Mesenchymal stem cell (in vitro differentiated cells and primary cell): ENCODE data around the gene PKNOX1.

Experiments used
- DNase-seq: peaks from one replicate; pipeline ENCODE4 v3.0.0-alpha.2; 2013
- H2AFZ ChIP-seq: one replicate; pipeline ENCODE4 v1.6.1; 2013; ENCODE audit warnings: low read depth, mild to moderate bottlenecking, control low read depth, inconsistent platforms, low read length, moderate library complexity
- H2AK5ac ChIP-seq: 2 replicates; pipeline ENCODE4 v1.6.1; 2013; ENCODE audit warnings: low read length, moderate library complexity, mild to moderate bottlenecking, inconsistent platforms; ENCODE audit not compliant: severe bottlenecking
- H2BK120ac ChIP-seq: one replicate; pipeline ENCODE4 v1.6.1; 2013; ENCODE audit warnings: low read depth, mild to moderate bottlenecking, inconsistent platforms, low read length, moderate library complexity
- H2BK12ac ChIP-seq, 2 experiments: one replicate each; pipeline ENCODE4 v1.6.1; 2013; ENCODE audit warnings: inconsistent platforms in 2 of 2, low read length in 2 of 2, mild to moderate bottlenecking in 2 of 2, moderate library complexity in 2 of 2, control low read depth in 1 of 2
- H2BK15ac ChIP-seq: one replicate; pipeline ENCODE4 v1.6.1; 2013; ENCODE audit warnings: mild to moderate bottlenecking, low read depth, inconsistent platforms; ENCODE audit not compliant: poor library complexity, severe bottlenecking
- H2BK5ac ChIP-seq: 2 replicates; pipeline ENCODE4 v1.6.1; 2013; ENCODE audit warnings: low read depth, mild to moderate bottlenecking, low read length, control low read depth, inconsistent platforms; ENCODE audit not compliant: poor library complexity, severe bottlenecking
- H3K14ac ChIP-seq, 2 experiments: one replicate each; pipeline ENCODE4 v1.6.1; 2013; ENCODE audit warnings: inconsistent platforms in 2 of 2, low read length in 2 of 2, control low read depth in 1 of 2, mild to moderate bottlenecking in 1 of 2, moderate library complexity in 1 of 2
- H3K18ac ChIP-seq, 2 experiments: one replicate each; pipeline ENCODE4 v1.6.1; 2013; ENCODE audit warnings: inconsistent platforms in 2 of 2, low read length in 2 of 2, control low read depth in 1 of 2, low read depth in 1 of 2, mild to moderate bottlenecking in 1 of 2
- H3K23ac ChIP-seq, 2 experiments: one replicate each; pipeline ENCODE4 v1.6.1; 2013; ENCODE audit warnings: inconsistent platforms in 2 of 2, low read length in 2 of 2, mild to moderate bottlenecking in 2 of 2, moderate library complexity in 2 of 2, control low read depth in 1 of 2
- H3K27ac ChIP-seq: 2 replicates; pipeline ENCODE4 v1.5.1; 2013; ENCODE audit warnings: mild to moderate bottlenecking, moderate library complexity, low read length, control low read depth, inconsistent platforms; ENCODE audit not compliant: poor library complexity, severe bottlenecking
- H3K27me3 ChIP-seq, 2 experiments: 2 replicates each; pipeline versions ENCODE4 v1.6.1 to v1.7.0; 2013; ENCODE audit warnings: low read length in 2 of 2, mild to moderate bottlenecking in 2 of 2, moderate library complexity in 2 of 2, control low read depth in 1 of 2, inconsistent platforms in 1 of 2; ENCODE audit not compliant: control insufficient read depth in 1 of 2, insufficient read depth in 1 of 2
- H3K36me3 ChIP-seq, 2 experiments: 2 replicates each; pipeline versions ENCODE4 v1.6.1 to v1.7.0; 2013; ENCODE audit warnings: low read length in 2 of 2, control low read depth in 1 of 2, inconsistent platforms in 1 of 2, low read depth in 1 of 2, mild to moderate bottlenecking in 1 of 2; ENCODE audit not compliant: insufficient read depth in 2 of 2, control insufficient read depth in 1 of 2
- H3K4ac ChIP-seq, 2 experiments: one replicate each; pipeline ENCODE4 v1.6.1; 2013; ENCODE audit warnings: inconsistent platforms in 2 of 2, low read length in 2 of 2, mild to moderate bottlenecking in 2 of 2, moderate library complexity in 2 of 2, control low read depth in 1 of 2, low read depth in 1 of 2
- H3K4me1 ChIP-seq: 2 replicates; pipeline ENCODE4 v1.6.1; 2013; ENCODE audit warnings: low read depth, low read length, control low read depth; ENCODE audit not compliant: control insufficient read depth, insufficient read depth
- H3K4me2 ChIP-seq: 2 replicates; pipeline ENCODE4 v1.6.1; 2013; ENCODE audit warnings: low read length, mild to moderate bottlenecking, inconsistent platforms; ENCODE audit not compliant: poor library complexity, severe bottlenecking
- H3K4me3 ChIP-seq, 2 experiments: 2 replicates each; pipeline versions ENCODE4 v1.5.1 to v1.7.0; 2013; ENCODE audit warnings: low read length in 2 of 2, mild to moderate bottlenecking in 2 of 2, control low read depth in 1 of 2, low read depth in 1 of 2; ENCODE audit not compliant: insufficient read depth in 1 of 2
- H3K79me1 ChIP-seq: replicated peaks from 2 replicates; pipeline ENCODE4 v1.6.1; 2013; ENCODE audit warnings: mild to moderate bottlenecking, control low read depth, low read length, inconsistent platforms; ENCODE audit not compliant: poor library complexity, severe bottlenecking
- H3K9ac ChIP-seq: 2 replicates; pipeline ENCODE4 v1.7.0; 2013; ENCODE audit warnings: mild to moderate bottlenecking, low read length, moderate library complexity
- H3K9me3 ChIP-seq: 2 replicates; pipeline ENCODE4 v1.7.0; 2013; ENCODE audit warnings: mild to moderate bottlenecking, low read length; ENCODE audit not compliant: control insufficient read depth
- H4K8ac ChIP-seq: one replicate; pipeline ENCODE4 v1.6.1; 2013; ENCODE audit warnings: inconsistent platforms, mild to moderate bottlenecking, low read length, moderate library complexity
- H4K91ac ChIP-seq: one replicate; pipeline ENCODE4 v1.6.1; 2013; ENCODE audit warnings: mild to moderate bottlenecking, low read length, inconsistent platforms
- WGBS: methylation state at CpG from one replicate; pipeline ENCODE4 v1.1.7; 2013; ENCODE audit warnings: mixed read lengths; 5-methylcytosine and 5-hydroxymethylcytosine counted together

Gene PKNOX1

DNA sequence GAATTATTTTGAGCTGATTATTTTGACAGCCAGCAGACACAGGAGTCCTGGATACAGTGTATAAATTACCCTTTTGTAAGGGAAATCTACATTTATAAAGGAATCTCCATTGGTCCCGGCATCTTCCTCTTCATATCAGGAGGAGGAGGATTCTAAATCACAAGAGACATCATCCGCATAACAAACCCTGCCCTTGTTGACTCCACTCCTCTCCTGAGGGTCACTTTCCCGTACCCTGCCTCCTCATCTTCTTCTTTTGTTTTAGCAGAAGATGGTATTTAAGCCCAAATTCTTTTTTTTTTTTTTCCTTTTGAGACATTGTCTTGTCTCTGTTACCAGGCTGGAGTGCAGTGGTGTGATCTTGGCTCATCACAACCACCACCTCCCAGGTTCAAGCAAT is 14.6 kb upstream of the PKNOX1 start:
- Histone ChIP-seq H3K79me1 (no peaks in the 10 kb centered on the region), H2BK12ac (no peak overlapping the region), H2AFZ (no peak overlapping the region), H3K23ac (no peak overlapping the region), H3K14ac (no peak overlapping the region), H3K36me3 (no peaks in the 10 kb centered on the region), H4K91ac (no peak overlapping the region), H3K4me2 (no peak overlapping the region), H3K18ac (no peak overlapping the region), H3K4ac (no peak overlapping the region), H2BK15ac (no peak overlapping the region), H3K9me3 (no peaks in the 10 kb centered on the region), H3K27ac (no peak overlapping the region), H3K27me3 (no peaks in the 10 kb centered on the region), H2BK5ac (no peak overlapping the region), H2AK5ac (no peak overlapping the region), H4K8ac (no peak overlapping the region), H3K4me1 (no peaks in the 10 kb centered on the region), H2BK120ac (no peak overlapping the region), H3K9ac (no peak overlapping the region), H3K4me3 (no peak overlapping the region)
- WGBS = 100% methylated on average over 2 of the region's 3 CpGs
- DNase-seq = no peak

DNA sequence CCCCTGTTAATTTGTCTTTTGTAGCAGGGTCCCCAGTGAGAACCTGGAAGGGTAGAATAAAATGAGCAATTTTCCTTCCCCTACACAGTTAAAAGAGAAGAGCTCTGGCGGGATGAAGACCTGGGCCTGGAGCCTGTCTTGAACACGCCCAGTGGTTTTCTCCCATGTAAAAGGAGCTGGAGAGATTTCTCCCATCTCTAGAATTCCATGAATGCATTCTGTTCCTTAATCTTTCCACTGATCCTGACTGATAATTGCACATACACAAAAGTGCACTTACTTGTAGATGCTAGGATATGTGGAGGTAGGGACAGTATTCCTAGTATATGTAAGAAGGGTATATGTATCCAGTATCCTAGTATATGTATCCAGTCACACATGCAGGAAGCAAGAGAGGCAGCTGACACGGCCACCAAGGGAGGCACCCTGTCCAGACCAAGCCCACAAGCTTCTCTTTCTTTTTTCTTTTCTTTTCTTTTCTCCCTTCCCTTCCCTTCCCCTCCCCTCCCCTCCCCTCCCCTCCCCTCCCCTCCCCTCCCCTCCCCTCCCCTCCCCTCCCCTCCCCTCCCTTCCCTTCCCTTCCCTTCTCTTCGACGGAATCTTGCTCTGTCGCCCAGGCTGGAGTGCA is 11.9 kb upstream of the PKNOX1 start:
- H2AFZ ChIP-seq = no peak overlapping the region
- H3K4ac ChIP-seq = no peak overlapping the region
- H3K4me2 ChIP-seq = no peak overlapping the region
- no peak overlapping the region for H4K91ac ChIP-seq
- no peak overlapping the region for H2BK120ac ChIP-seq
- 83% methylated on average over 5 of the region's 6 CpGs for WGBS
- H2AK5ac ChIP-seq = no peak overlapping the region
- no peak overlapping the region for H4K8ac ChIP-seq
- H2BK5ac ChIP-seq = no peak overlapping the region
- no peak overlapping the region for H3K27ac ChIP-seq
- no peak overlapping the region for H3K23ac ChIP-seq
- no peaks in the 10 kb centered on the region for H3K4me1 ChIP-seq
- no peak overlapping the region for H3K18ac ChIP-seq
- no peaks in the 10 kb centered on the region for H3K9me3 ChIP-seq
- no peak for DNase-seq
- H2BK15ac ChIP-seq = no peak overlapping the region
- H3K4me3 ChIP-seq = no peak overlapping the region
- no peak overlapping the region for H3K14ac ChIP-seq
- no peaks in the 10 kb centered on the region for H3K27me3 ChIP-seq
- no peak overlapping the region for H2BK12ac ChIP-seq
- H3K9ac ChIP-seq = no peak overlapping the region
- no peaks in the 10 kb centered on the region for H3K36me3 ChIP-seq
- H3K79me1 ChIP-seq = no peaks in the 10 kb centered on the region

DNA sequence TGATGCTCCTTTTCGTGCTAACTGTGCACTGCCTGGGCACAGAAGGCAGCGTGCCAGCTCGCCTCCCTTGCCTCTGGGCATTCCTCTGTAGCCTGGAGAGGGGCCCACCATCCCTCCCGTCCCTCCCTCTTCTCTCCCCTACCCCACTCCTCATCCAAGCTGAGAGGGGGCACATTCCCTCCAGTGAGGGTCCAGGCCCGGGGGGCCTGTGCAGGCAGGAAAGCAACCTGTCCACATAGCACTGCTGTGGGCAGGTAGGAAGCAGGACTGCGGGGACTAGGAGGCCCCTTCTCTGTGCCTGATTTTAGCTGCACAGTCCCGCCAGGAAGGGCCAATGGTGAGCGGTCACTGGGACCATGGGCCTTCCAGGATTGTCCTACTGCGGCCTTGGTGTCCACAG is 10.3 kb upstream of the PKNOX1 start:
- H3K14ac ChIP-seq = no peak overlapping the region
- H3K4me1 ChIP-seq = no peaks in the 10 kb centered on the region
- no peaks in the 10 kb centered on the region for H3K36me3 ChIP-seq
- H3K27me3 ChIP-seq = no peaks in the 10 kb centered on the region
- H2BK12ac ChIP-seq = no peak overlapping the region
- no peak overlapping the region for H2AFZ ChIP-seq
- H4K91ac ChIP-seq = no peak overlapping the region
- WGBS = 92% methylated on average over 9 of the region's 9 CpGs
- H3K4me3 ChIP-seq = no peak overlapping the region
- H2BK5ac ChIP-seq = no peak overlapping the region
- H3K9me3 ChIP-seq = no peaks in the 10 kb centered on the region
- no peak for DNase-seq
- no peak overlapping the region for H3K27ac ChIP-seq
- H2BK120ac ChIP-seq = no peak overlapping the region
- no peak overlapping the region for H3K9ac ChIP-seq
- H2AK5ac ChIP-seq = no peak overlapping the region
- no peaks in the 10 kb centered on the region for H3K79me1 ChIP-seq
- no peak overlapping the region for H3K4me2 ChIP-seq
- H4K8ac ChIP-seq = no peak overlapping the region
- no peak overlapping the region for H3K23ac ChIP-seq
- no peak overlapping the region for H3K4ac ChIP-seq
- H3K18ac ChIP-seq = no peak overlapping the region
- no peak overlapping the region for H2BK15ac ChIP-seq

DNA sequence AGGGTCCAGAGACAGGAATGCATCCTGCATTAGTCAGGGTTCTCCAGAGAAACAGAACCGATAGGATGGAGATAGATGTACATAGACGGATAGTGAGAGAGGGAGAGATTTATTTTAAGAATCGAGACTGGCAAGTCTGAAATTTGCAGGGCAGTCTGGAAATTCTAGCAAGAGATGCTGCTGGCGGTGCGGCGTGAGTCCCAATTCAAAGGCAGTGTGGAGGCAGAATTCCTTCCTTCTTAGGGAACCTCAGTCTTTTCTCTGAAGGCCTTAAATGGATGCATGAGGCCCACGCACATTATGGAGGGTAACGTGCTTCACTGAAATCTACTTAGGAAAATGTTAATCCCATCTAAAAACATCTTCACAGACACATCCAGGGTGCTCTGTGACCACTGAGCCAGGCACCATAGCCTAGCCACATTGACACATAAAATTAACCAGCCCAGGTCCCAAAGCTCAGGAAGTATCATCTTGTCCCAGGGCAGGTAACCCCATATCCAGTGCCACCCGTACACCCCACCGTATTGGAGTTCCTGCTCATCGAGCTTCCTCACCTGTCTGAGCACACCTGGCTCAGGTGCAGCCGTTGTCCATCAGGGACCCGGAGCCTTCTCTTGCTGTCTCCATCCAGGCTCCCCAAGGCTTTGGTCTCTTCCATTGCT is 9.7 kb upstream of the PKNOX1 start:
- Histone ChIP-seq H3K79me1 (no peaks in the 10 kb centered on the region), H2BK5ac (no peak overlapping the region), H3K4me1 (no peaks in the 10 kb centered on the region), H4K8ac (no peak overlapping the region), H3K4ac (no peak overlapping the region), H2BK120ac (no peak overlapping the region), H2AFZ (no peak overlapping the region), H2AK5ac (no peak overlapping the region), H3K23ac (no peak overlapping the region), H3K27ac (no peak overlapping the region), H3K9me3 (no peaks in the 10 kb centered on the region), H2BK15ac (no peak overlapping the region), H3K27me3 (no peaks in the 10 kb centered on the region), H3K9ac (no peak overlapping the region), H3K36me3 (no peaks in the 10 kb centered on the region), H2BK12ac (no peak overlapping the region), H3K18ac (no peak overlapping the region), H4K91ac (no peak overlapping the region), H3K14ac (no peak overlapping the region), H3K4me2 (no peak overlapping the region), H3K4me3 (no peak overlapping the region)
- WGBS = 96% methylated on average over 13 of the region's 13 CpGs
- DNase-seq = no peak
